ENCODE data around the gene PMEPA1.

DNA sequence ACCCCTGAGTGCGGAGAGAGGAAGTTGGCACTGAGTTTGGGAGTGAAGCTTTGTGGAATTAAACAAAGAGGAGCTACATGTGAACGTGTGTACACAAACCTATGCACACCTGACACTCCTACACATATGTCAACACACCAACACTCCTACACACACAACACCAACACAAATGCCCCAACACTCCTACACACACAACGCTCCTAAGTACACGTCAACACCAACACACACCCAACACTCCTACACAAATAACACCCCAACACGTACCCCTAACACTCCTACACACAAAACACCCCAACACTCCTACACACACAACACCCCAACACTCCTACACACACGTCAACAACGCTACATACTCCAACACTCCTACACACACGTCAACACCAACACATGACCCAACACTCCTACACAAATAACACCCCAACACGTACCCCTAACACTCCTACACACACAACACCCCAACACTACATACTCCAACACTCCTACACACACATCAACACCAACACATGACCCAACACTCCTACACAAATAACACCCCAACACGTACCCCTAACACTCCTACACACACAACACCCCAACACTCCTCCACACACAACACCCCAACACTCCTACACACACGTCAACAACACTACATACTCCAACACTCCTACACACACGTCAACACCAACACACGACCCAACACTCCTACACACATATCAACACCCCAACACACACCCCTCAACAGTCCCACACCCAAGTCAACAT, 49.5 kb downstream of the PMEPA1 start:
- TF ChIP-seq, protein P1, sequence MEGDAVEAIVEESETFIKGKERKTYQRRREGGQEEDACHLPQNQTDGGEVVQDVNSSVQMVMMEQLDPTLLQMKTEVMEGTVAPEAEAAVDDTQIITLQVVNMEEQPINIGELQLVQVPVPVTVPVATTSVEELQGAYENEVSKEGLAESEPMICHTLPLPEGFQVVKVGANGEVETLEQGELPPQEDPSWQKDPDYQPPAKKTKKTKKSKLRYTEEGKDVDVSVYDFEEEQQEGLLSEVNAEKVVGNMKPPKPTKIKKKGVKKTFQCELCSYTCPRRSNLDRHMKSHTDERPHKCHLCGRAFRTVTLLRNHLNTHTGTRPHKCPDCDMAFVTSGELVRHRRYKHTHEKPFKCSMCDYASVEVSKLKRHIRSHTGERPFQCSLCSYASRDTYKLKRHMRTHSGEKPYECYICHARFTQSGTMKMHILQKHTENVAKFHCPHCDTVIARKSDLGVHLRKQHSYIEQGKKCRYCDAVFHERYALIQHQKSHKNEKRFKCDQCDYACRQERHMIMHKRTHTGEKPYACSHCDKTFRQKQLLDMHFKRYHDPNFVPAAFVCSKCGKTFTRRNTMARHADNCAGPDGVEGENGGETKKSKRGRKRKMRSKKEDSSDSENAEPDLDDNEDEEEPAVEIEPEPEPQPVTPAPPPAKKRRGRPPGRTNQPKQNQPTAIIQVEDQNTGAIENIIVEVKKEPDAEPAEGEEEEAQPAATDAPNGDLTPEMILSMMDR (conservative IDR thresholded peaks at IDR 0.05; ENCODE audit: low read depth in 2 of 2), result no peak
- TF ChIP-seq, protein P2, sequence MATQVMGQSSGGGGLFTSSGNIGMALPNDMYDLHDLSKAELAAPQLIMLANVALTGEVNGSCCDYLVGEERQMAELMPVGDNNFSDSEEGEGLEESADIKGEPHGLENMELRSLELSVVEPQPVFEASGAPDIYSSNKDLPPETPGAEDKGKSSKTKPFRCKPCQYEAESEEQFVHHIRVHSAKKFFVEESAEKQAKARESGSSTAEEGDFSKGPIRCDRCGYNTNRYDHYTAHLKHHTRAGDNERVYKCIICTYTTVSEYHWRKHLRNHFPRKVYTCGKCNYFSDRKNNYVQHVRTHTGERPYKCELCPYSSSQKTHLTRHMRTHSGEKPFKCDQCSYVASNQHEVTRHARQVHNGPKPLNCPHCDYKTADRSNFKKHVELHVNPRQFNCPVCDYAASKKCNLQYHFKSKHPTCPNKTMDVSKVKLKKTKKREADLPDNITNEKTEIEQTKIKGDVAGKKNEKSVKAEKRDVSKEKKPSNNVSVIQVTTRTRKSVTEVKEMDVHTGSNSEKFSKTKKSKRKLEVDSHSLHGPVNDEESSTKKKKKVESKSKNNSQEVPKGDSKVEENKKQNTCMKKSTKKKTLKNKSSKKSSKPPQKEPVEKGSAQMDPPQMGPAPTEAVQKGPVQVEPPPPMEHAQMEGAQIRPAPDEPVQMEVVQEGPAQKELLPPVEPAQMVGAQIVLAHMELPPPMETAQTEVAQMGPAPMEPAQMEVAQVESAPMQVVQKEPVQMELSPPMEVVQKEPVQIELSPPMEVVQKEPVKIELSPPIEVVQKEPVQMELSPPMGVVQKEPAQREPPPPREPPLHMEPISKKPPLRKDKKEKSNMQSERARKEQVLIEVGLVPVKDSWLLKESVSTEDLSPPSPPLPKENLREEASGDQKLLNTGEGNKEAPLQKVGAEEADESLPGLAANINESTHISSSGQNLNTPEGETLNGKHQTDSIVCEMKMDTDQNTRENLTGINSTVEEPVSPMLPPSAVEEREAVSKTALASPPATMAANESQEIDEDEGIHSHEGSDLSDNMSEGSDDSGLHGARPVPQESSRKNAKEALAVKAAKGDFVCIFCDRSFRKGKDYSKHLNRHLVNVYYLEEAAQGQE (IDR thresholded peaks at IDR 0.05; ENCODE audit: unreplicated experiment), result no peak
- TF ChIP-seq EZH2 (IDR thresholded peaks at IDR 0.05; ENCODE audit: low read depth, unreplicated experiment), result no peak

Data from GM23338 (cell line).